Parathyroid adenoma (tissue), 2 donors: ENCODE data around the gene RPS10.

Experiments used
- H2AFZ ChIP-seq: fragments of 300-600 bp; sonication (generic); one replicate; pipeline ENCODE4 v1.7.0; 2017; ENCODE audit warnings: antibody characterized with exemption, mild to moderate bottlenecking
- H3K27ac ChIP-seq: fragments of 300-600 bp; sonication (generic); one replicate; pipeline ENCODE4 v1.7.0; 2017
- H3K27me3 ChIP-seq: fragments of 300-600 bp; sonication (generic); one replicate; pipeline ENCODE4 v1.7.0; 2017; ENCODE audit warnings: low read length; ENCODE audit not compliant: control insufficient read depth, insufficient read depth
- H3K36me3 ChIP-seq: fragments of 300-600 bp; sonication (generic); one replicate; pipeline ENCODE4 v1.7.0; 2017; ENCODE audit warnings: low read length; ENCODE audit not compliant: control insufficient read depth, insufficient read depth
- H3K4me1 ChIP-seq: fragments of 300-600 bp; sonication (generic); one replicate; pipeline ENCODE4 v1.7.0; 2017; ENCODE audit warnings: control low read depth
- H3K4me2 ChIP-seq: fragments of 300-600 bp; sonication (generic); one replicate; pipeline ENCODE4 v1.7.0; 2017; ENCODE audit warnings: low read length
- H3K4me3 ChIP-seq: fragments of 300-600 bp; sonication (generic); one replicate; pipeline ENCODE4 v1.7.0; 2017; ENCODE audit warnings: low read depth, low read length
- H3K79me2 ChIP-seq: fragments of 300-600 bp; sonication (generic); one replicate; pipeline ENCODE4 v1.7.0; 2017; ENCODE audit warnings: control low read depth
- H3K9ac ChIP-seq: fragments of 300-600 bp; sonication (generic); one replicate; pipeline ENCODE4 v1.7.0; 2017; ENCODE audit warnings: mild to moderate bottlenecking
- H3K9me3 ChIP-seq: fragments of 300-600 bp; sonication (generic); one replicate; pipeline ENCODE4 v1.7.0; 2017; ENCODE audit warnings: low read length; ENCODE audit not compliant: control insufficient read depth
- CTCF ChIP-seq: fragments of 300-600 bp; sonication (generic); IDR thresholded peaks from one replicate; pipeline ENCODE4 v1.7.0; 2017; ENCODE audit warnings: antibody characterized with exemption, mild to moderate bottlenecking
- donor health status: primary hyperparathyroidism.

The RPS10 gene

DNA sequence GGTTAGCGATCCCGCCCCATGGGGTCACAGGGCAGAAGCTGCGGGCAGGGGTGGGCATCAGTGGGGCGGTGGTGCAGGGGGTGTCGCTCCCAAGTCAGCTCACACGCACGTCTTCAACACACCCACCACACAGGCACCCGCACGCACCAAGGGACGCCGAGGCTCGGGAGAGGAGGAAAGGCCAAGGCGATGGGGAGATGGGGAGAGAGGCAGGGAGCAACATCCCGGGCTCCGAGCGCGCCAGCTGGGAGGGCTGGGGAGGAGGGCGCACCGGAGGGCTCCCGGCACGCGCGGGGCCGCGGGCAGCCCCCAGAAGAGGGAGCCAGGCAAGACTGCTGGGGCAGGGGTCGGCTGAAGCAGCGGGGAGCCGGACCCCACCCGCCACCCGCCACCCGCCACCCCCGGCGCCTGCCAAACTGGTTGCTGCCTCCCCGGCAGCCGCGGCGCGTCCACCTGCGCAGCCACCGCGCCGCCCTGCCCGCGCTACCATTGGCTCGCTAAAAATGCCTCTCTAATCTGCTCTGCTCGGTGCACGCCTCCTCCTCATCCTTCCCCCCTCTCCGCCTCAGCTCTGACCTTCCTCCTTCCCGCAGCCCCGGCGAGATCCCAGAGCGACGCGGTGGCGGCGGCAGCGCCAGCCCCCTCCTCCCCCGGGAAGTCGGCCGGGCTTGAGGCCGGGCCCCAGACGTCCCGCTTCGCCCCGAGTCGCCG is 39.8 kb upstream of the RPS10 start, which contains the start of gene PACSIN1:
Gene PACSIN1 (plus strand): TSS at position 546 of the 711 bp plus-strand sequence. CDS start 60,230 bp downstream, outside the sequence.
- Histone ChIP-seq H3K79me2 (no peaks in the 10 kb centered on the region), H3K4me2 (peak within 1 kb of the TSS; percentile 83), H3K27me3 (no peaks in the 10 kb centered on the region), H3K9ac (no peak within 1 kb of the TSS), H3K36me3 (no peaks in the 10 kb centered on the region), H3K4me3 (peak within 1 kb of the TSS; percentile 49), H3K9me3 (no peaks in the 10 kb centered on the region), H3K4me1 (no peaks in the 10 kb centered on the region), H2AFZ (peak within 1 kb of the TSS; percentile 93), H3K27ac (no peak within 1 kb of the TSS)
- TF ChIP-seq CTCF = no peak

DNA sequence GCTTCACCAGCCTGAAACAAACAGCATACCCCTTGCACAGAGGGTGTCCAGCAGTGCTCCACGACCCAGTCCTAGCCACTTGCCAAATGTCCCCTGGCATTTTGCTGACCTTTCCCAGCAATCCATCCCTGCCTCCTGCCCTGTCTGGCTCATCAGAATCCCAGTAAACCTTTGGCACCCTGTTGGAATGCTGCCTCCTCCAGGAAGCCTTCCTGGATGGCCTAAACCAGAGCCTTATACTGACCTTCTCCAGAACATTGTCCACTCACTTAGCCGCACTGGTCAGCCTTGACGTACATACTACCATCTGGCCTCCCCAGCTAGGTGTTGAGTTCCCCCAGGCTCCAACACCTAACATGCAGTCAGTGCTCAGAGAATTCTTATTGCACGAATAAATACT is 38.0 kb upstream of the RPS10 start:
- Histone ChIP-seq H3K79me2 (no peaks in the 10 kb centered on the region), H3K36me3 (no peaks in the 10 kb centered on the region), H3K4me1 (no peaks in the 10 kb centered on the region), H3K27me3 (no peaks in the 10 kb centered on the region), H3K27ac (no peak overlapping the region), H3K4me2 (no peak overlapping the region), H3K4me3 (no peak overlapping the region), H3K9me3 (no peaks in the 10 kb centered on the region), H2AFZ (no peak overlapping the region), H3K9ac (no peak overlapping the region)
- no peak for TF ChIP-seq CTCF

DNA sequence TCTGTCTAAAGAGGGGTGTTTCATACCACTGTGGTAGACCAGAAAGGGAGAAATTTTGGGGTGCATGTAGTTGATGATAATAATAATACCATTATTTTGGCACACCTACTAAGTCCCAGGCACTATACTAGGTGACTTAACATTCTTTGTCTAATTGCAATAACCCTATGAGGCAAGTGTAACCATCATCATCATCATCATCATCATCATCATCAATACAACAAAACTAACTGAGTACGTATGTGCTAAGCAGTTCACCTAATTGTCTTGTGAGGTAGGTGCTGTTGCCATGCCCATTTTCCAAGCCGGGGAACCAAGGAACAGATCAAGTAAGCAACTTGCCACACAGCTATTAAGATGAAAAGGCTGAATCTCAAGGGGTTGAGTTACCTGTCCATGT is 37.4 kb upstream of the RPS10 start:
- H3K4me2 ChIP-seq = no peak overlapping the region
- H3K9ac ChIP-seq = no peak overlapping the region
- H3K4me3 ChIP-seq = no peak overlapping the region
- no peak overlapping the region for H2AFZ ChIP-seq
- H3K36me3 ChIP-seq = no peaks in the 10 kb centered on the region
- no peaks in the 10 kb centered on the region for H3K4me1 ChIP-seq
- no peaks in the 10 kb centered on the region for H3K79me2 ChIP-seq
- TF ChIP-seq CTCF = no peak
- H3K27ac ChIP-seq = no peak overlapping the region
- H3K9me3 ChIP-seq = no peaks in the 10 kb centered on the region
- no peaks in the 10 kb centered on the region for H3K27me3 ChIP-seq

- Histone ChIP-seq H3K27ac (no peak overlapping the region), H3K36me3 (no peaks in the 10 kb centered on the region), H3K9ac (no peak overlapping the region), H2AFZ (peak overlapping the region; percentile 17), H3K4me2 (no peak overlapping the region), H3K79me2 (no peaks in the 10 kb centered on the region), H3K27me3 (no peaks in the 10 kb centered on the region), H3K4me3 (no peak overlapping the region), H3K9me3 (no peaks in the 10 kb centered on the region), H3K4me1 (no peaks in the 10 kb centered on the region)
- TF ChIP-seq CTCF = no peak
Observed at GRCh38 chr6:34462551-34462971, 36.7 kb upstream of the RPS10 start.

GRCh38 chr6:34462010-34462409 is 36.1 kb upstream of the RPS10 start:
- no peak for TF ChIP-seq CTCF
- Histone ChIP-seq H3K9me3 (no peaks in the 10 kb centered on the region), H3K79me2 (no peaks in the 10 kb centered on the region), H2AFZ (no peak overlapping the region), H3K4me2 (no peak overlapping the region), H3K27ac (no peak overlapping the region), H3K36me3 (no peaks in the 10 kb centered on the region), H3K4me3 (no peak overlapping the region), H3K27me3 (no peaks in the 10 kb centered on the region), H3K4me1 (no peaks in the 10 kb centered on the region), H3K9ac (no peak overlapping the region)
